H9 (cell line): ENCODE measurements around the gene TENM3. TPM values are rescaled to one million over a fixed set of nuclear protein-coding genes. Genes with fewer than 3 reads are reported as not detected.

Experiments used
- DNase-seq: peaks from one replicate; pipeline ENCODE4 v3.0.0-alpha.2; 2017
- H2AFZ ChIP-seq: one replicate; pipeline ENCODE4 v1.6.1; 2013; ENCODE audit warnings: mild to moderate bottlenecking, low read length, control low read depth, moderate library complexity
- H2AK5ac ChIP-seq: 2 replicates; pipeline ENCODE4 v1.6.1; 2013; ENCODE audit warnings: low read length, control low read depth, mixed read lengths; ENCODE audit not compliant: insufficient read length
- H2BK120ac ChIP-seq: one replicate; pipeline ENCODE4 v1.6.1; 2013; ENCODE audit warnings: low read depth, mild to moderate bottlenecking, low read length, control low read depth, inconsistent platforms; ENCODE audit not compliant: poor library complexity, severe bottlenecking
- H2BK12ac ChIP-seq: 2 replicates; pipeline ENCODE4 v1.6.1; 2013; ENCODE audit warnings: low read length, control low read depth, mixed read lengths, low read depth; ENCODE audit not compliant: insufficient read length
- H2BK15ac ChIP-seq: 2 replicates; pipeline ENCODE4 v1.6.1; 2013; ENCODE audit warnings: low read depth, low read length, control low read depth
- H2BK20ac ChIP-seq: one replicate; pipeline ENCODE4 v1.6.1; 2013; ENCODE audit warnings: low read depth, mild to moderate bottlenecking, low read length, control low read depth, inconsistent platforms; ENCODE audit not compliant: poor library complexity, severe bottlenecking
- H2BK5ac ChIP-seq: 2 replicates; pipeline ENCODE4 v1.6.1; 2013; ENCODE audit warnings: low read length, control low read depth, mixed read lengths; ENCODE audit not compliant: insufficient read length
- H3K14ac ChIP-seq: 2 replicates; pipeline ENCODE4 v1.6.1; 2013; ENCODE audit warnings: low read length, control low read depth; ENCODE audit not compliant: insufficient read depth
- H3K18ac ChIP-seq: 2 replicates; pipeline ENCODE4 v1.6.1; 2013; ENCODE audit warnings: low read depth, mild to moderate bottlenecking, mixed read lengths, low read length, control low read depth; ENCODE audit not compliant: insufficient read length
- H3K23ac ChIP-seq: 2 replicates; pipeline ENCODE4 v1.6.1; 2013; ENCODE audit warnings: low read length, control low read depth, mixed read lengths, low read depth; ENCODE audit not compliant: insufficient read length
- H3K23me2 ChIP-seq: 2 replicates; pipeline ENCODE4 v1.6.1; 2013; ENCODE audit warnings: low read depth, mild to moderate bottlenecking, mixed read lengths, low read length, control low read depth; ENCODE audit not compliant: insufficient read length, poor library complexity, severe bottlenecking
- H3K27ac ChIP-seq: 2 replicates; pipeline ENCODE4 v1.5.1; 2013; ENCODE audit warnings: low read length, control low read depth, mixed read lengths, low read depth; ENCODE audit not compliant: insufficient read length
- H3K27me3 ChIP-seq: 2 replicates; pipeline ENCODE4 v1.6.1; 2013; ENCODE audit warnings: low read length, control low read depth, inconsistent platforms; ENCODE audit not compliant: insufficient read depth
- H3K4ac ChIP-seq: 2 replicates; pipeline ENCODE4 v1.6.1; 2013; ENCODE audit warnings: low read depth, mild to moderate bottlenecking, control low read depth, inconsistent platforms, low read length, moderate library complexity
- H3K4me1 ChIP-seq: 2 replicates; pipeline ENCODE4 v1.6.1; 2013; ENCODE audit warnings: low read length, control low read depth, inconsistent platforms; ENCODE audit not compliant: insufficient read depth
- H3K4me2 ChIP-seq: 2 replicates; pipeline ENCODE4 v1.6.1; 2013; ENCODE audit warnings: low read length, control low read depth, mixed read lengths; ENCODE audit not compliant: insufficient read length, insufficient read depth
- H3K56ac ChIP-seq: 2 replicates; pipeline ENCODE4 v1.6.1; 2013; ENCODE audit warnings: low read depth, mild to moderate bottlenecking, mixed read lengths, low read length, control low read depth; ENCODE audit not compliant: insufficient read length
- H3K79me1 ChIP-seq: 2 replicates; pipeline ENCODE4 v1.6.1; 2013; ENCODE audit warnings: low read depth, mild to moderate bottlenecking, moderate library complexity, low read length, control low read depth, inconsistent platforms; ENCODE audit not compliant: insufficient read depth, poor library complexity, severe bottlenecking
- H3K79me2 ChIP-seq: 2 replicates; pipeline ENCODE4 v1.6.1; 2013; ENCODE audit warnings: low read length, control low read depth, inconsistent platforms; ENCODE audit not compliant: insufficient read depth
- H3K9ac ChIP-seq: 2 replicates; pipeline ENCODE4 v1.6.1; 2013; ENCODE audit warnings: low read length, control low read depth, mixed read lengths; ENCODE audit not compliant: insufficient read length; ENCODE audit errors: extremely low read depth
- H3K9me3 ChIP-seq: one replicate; pipeline ENCODE4 v1.6.1; 2013; ENCODE audit warnings: low read depth, low read length, inconsistent platforms; ENCODE audit not compliant: control insufficient read depth
- H3T11ph ChIP-seq: one replicate; pipeline ENCODE4 v1.6.1; 2013; ENCODE audit warnings: mild to moderate bottlenecking, low read length, control low read depth, inconsistent platforms
- H4K20me1 ChIP-seq: one replicate; pipeline ENCODE4 v1.6.1; 2013; ENCODE audit not compliant: control insufficient read depth, insufficient read length, insufficient read depth
- H4K5ac ChIP-seq: 2 replicates; pipeline ENCODE4 v1.6.1; 2013; ENCODE audit warnings: low read depth, mild to moderate bottlenecking, mixed read lengths, low read length, control low read depth; ENCODE audit not compliant: insufficient read length
- H4K8ac ChIP-seq: replicated peaks from 2 replicates; pipeline ENCODE4 v1.6.1; 2013; ENCODE audit warnings: low read length, control low read depth, mixed read lengths, low read depth; ENCODE audit not compliant: insufficient read length
- H4K91ac ChIP-seq: 2 replicates; pipeline ENCODE4 v1.6.1; 2013; ENCODE audit warnings: low read depth, mild to moderate bottlenecking, moderate library complexity, mixed read lengths, low read length, control low read depth; ENCODE audit not compliant: insufficient read length
- H3K27ac Mint-ChIP-seq, 3 experiments: 2 replicates in 2 of 3; 3 replicates in 1 of 3; pipeline ENCODE4 v1.8.0; 2020 to 2021; ENCODE audit warnings: mixed read lengths in 3 of 3, mild to moderate bottlenecking in 1 of 3, moderate library complexity in 1 of 3
- H3K27me3 Mint-ChIP-seq: 2 replicates; pipeline ENCODE4 v1.8.0; 2021; ENCODE audit warnings: low read depth, mild to moderate bottlenecking, moderate library complexity, mixed read lengths
- H3K36me3 Mint-ChIP-seq, 3 experiments: 2 replicates in 2 of 3; 3 replicates in 1 of 3; pipeline ENCODE4 v1.8.0; 2020 to 2021; ENCODE audit warnings: low read depth in 3 of 3, mixed read lengths in 3 of 3; ENCODE audit not compliant: insufficient read depth in 1 of 3
- H3K4me1 Mint-ChIP-seq, 2 experiments: 2 replicates each; pipeline ENCODE4 v1.8.0; 2020; ENCODE audit warnings: mixed read lengths in 2 of 2
- H3K4me3 Mint-ChIP-seq, 2 experiments: 2 replicates in 1 of 2; 3 replicates in 1 of 2; pipeline ENCODE4 v1.8.0; 2020 to 2021; ENCODE audit warnings: mild to moderate bottlenecking in 2 of 2, mixed read lengths in 2 of 2, moderate library complexity in 1 of 2
- H3K9me3 Mint-ChIP-seq, 2 experiments: 2 replicates in 1 of 2; 3 replicates in 1 of 2; pipeline ENCODE4 v1.8.0; 2020; ENCODE audit warnings: mild to moderate bottlenecking in 2 of 2, mixed read lengths in 2 of 2, moderate library complexity in 1 of 2
- CTCF ChIP-seq: fragments of 200-600 bp; sonication (generic); conservative IDR thresholded peaks from 3 replicates; pipeline ENCODE4 v1.8.0; 2021; ENCODE audit warnings: antibody characterized with exemption, mild to moderate bottlenecking
- WGBS: extraction: QIAGEN DNeasy Blood & Tissue Kit; methylation state at CpG from one replicate; pipeline ENCODE4 v1.1.7; 2013; ENCODE audit warnings: missing lambda C conversion rate, low lambda C conversion rate, mixed read lengths; ENCODE audit not compliant: insufficient read length; ENCODE audit errors: extremely low coverage; 5-methylcytosine and 5-hydroxymethylcytosine counted together
- total RNA-seq: library from RNA; stranded (reverse); gene quantifications from 2 replicates; pipeline ENCODE4 v1.2.1, GENCODE V29; 2021

Gene TENM3
- total RNA-seq, 1 experiment from 2014 or later: 49.6 TPM

GRCh38 chr4:182370491-182370890 lies 127.3 kb downstream of the TENM3 start:
- H3K4me1 ChIP-seq: peaks cover 6% of the 10 kb centered on the region
- Mint-ChIP-seq H3K27ac (no peak overlapping the region), H3K4me3 (no peak overlapping the region), H3K27me3 (no peaks in the 10 kb centered on the region), H3K36me3 (peaks cover 8 to 9% (median 8%) of the 10 kb centered on the region in 3 experiments; a peak in 6 of 7 replicates), H3K4me1 (peaks cover 19 to 31% of the 10 kb centered on the region in 2 experiments), H3K9me3 (no peaks in the 10 kb centered on the region)
- no peak overlapping the region for H2BK120ac ChIP-seq
- no peak overlapping the region for H3K56ac ChIP-seq
- no peak overlapping the region for H2BK5ac ChIP-seq
- H4K20me1 ChIP-seq: no peaks in the 10 kb centered on the region
- H4K5ac ChIP-seq: no peak overlapping the region
- WGBS: no CpG with 5 or more reads among the region's 4 CpGs
- H3K23ac ChIP-seq: no peak overlapping the region
- no peak overlapping the region for H2BK12ac ChIP-seq
- DNase-seq: no peak
- H3K4me2 ChIP-seq: no peak overlapping the region
- H3K9me3 ChIP-seq: peaks cover 5% of the 10 kb centered on the region
- H2BK20ac ChIP-seq: no peak overlapping the region
- no peaks in the 10 kb centered on the region for H3K23me2 ChIP-seq
- H3K79me2 ChIP-seq: no peaks in the 10 kb centered on the region
- H2AFZ ChIP-seq: no peak overlapping the region
- H4K91ac ChIP-seq: no peak overlapping the region
- H3K79me1 ChIP-seq: no peaks in the 10 kb centered on the region
- H2BK15ac ChIP-seq: no peak overlapping the region
- no peaks in the 10 kb centered on the region for H3K27me3 ChIP-seq
- H3K27ac ChIP-seq: no peak overlapping the region
- H3K18ac ChIP-seq: no peak overlapping the region
- H2AK5ac ChIP-seq: no peak overlapping the region
- H4K8ac ChIP-seq: no peak overlapping the region
- no peak overlapping the region for H3K9ac ChIP-seq
- H3K4ac ChIP-seq: no peak overlapping the region
- no peak overlapping the region for H3T11ph ChIP-seq
- no peak overlapping the region for H3K14ac ChIP-seq
- TF ChIP-seq CTCF: no peak
